Skeletal muscle satellite cell (primary cell): ENCODE data around the gene RTKN2.

Experiments used
- H3K27me3 ChIP-seq: 2 replicates; pipeline ENCODE4 v1.7.0; 2013; ENCODE audit warnings: low read length; ENCODE audit not compliant: control insufficient read depth, insufficient read depth
- H3K36me3 ChIP-seq: 2 replicates; pipeline ENCODE4 v1.7.0; 2013; ENCODE audit warnings: mild to moderate bottlenecking, control low read depth, low read length; ENCODE audit not compliant: insufficient read depth
- H3K4me1 ChIP-seq: 2 replicates; pipeline ENCODE4 v1.7.0; 2013; ENCODE audit warnings: low read length; ENCODE audit not compliant: control insufficient read depth, insufficient read depth
- H3K4me2 ChIP-seq: 2 replicates; pipeline ENCODE4 v1.7.0; 2013; ENCODE audit warnings: mild to moderate bottlenecking, low read length
- H3K4me3 ChIP-seq: 2 replicates; pipeline ENCODE4 v1.7.0; 2013; ENCODE audit warnings: low read length
- H3K9ac ChIP-seq: 2 replicates; pipeline ENCODE4 v1.7.0; 2013; ENCODE audit warnings: mild to moderate bottlenecking, low read depth, low read length, moderate library complexity
- H3K9me3 ChIP-seq: replicated peaks from 2 replicates; pipeline ENCODE4 v1.7.0; 2013; ENCODE audit warnings: mild to moderate bottlenecking, control low read depth, low read length

RTKN2 gene

DNA sequence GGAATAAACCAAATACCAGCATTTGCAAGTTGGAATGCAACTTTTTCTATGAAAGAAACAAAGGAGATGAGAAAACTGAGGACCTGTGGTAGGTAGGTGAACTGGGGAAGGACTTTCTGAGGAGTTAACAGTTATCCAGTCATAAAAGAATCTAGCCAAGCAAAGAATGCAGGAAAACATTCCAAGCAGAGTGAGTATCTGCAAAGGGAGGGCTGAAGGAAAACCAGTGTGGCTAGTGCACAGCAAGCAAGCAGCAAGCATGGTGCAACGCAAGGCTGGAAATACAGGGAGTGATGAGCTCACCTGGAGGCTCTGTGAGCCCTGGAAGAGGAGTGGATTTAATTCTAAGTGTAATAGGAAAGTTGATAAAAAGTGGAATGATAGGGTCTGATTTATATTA is 44.0 kb downstream of the RTKN2 start:
- no peaks in the 10 kb centered on the region for H3K36me3 ChIP-seq
- H3K4me1 ChIP-seq, result peaks cover 4% of the 10 kb centered on the region
- no peak overlapping the region for H3K4me3 ChIP-seq
- no peaks in the 10 kb centered on the region for H3K9me3 ChIP-seq
- H3K9ac ChIP-seq, result no peak overlapping the region
- H3K4me2 ChIP-seq, result no peak overlapping the region
- no peaks in the 10 kb centered on the region for H3K27me3 ChIP-seq

DNA sequence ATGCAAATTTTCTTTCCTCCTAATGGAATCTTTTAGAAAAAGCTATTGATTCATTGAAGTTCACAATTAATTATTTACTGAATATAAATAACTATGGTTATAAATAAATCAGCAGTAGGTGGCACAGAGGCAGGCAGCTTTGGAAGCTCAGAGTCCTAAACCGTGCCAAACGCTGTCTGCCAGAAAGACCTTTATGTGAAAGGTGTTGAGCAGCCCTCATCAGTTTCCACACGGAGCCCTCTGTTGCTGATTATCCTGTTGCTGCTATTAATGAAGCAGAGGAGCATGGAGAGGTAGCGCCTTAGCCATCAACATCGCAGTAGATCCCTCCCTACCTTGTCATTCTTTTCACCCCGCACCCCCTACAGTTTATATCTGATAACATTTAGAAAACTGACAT is 51.0 kb downstream of the RTKN2 start:
- H3K36me3 ChIP-seq, result no peaks in the 10 kb centered on the region
- H3K9ac ChIP-seq, result no peak overlapping the region
- H3K27me3 ChIP-seq, result no peaks in the 10 kb centered on the region
- no peaks in the 10 kb centered on the region for H3K9me3 ChIP-seq
- H3K4me1 ChIP-seq, result no peaks in the 10 kb centered on the region
- H3K4me3 ChIP-seq, result no peak overlapping the region
- no peak overlapping the region for H3K4me2 ChIP-seq

DNA sequence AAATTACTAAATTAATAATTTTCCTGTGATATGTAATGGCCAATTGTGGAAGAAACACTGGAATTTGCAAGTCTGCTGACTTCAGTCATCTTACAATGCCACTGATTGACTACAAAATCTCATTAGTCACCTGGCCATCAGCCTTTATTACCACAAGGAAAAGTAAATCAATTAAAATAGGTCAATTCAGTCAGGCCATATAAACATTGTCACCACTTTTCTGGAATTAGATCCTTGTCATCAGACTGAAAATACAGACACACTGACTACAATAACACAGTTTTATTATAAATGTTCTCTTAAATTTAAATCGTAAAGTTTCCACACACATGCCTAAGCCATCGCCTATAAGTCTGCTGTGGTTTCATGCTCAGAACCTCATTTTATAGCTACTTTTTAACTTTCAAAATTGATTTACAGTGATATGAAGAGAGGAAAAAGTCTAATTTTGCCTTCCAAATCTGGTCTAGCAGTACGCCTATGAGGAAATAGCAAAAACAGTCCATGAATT is 54.2 kb downstream of the RTKN2 start:
- Histone ChIP-seq H3K27me3 (no peaks in the 10 kb centered on the region), H3K9me3 (no peaks in the 10 kb centered on the region), H3K4me3 (no peak overlapping the region), H3K4me2 (no peak overlapping the region), H3K9ac (no peak overlapping the region), H3K4me1 (no peaks in the 10 kb centered on the region), H3K36me3 (no peaks in the 10 kb centered on the region)

DNA sequence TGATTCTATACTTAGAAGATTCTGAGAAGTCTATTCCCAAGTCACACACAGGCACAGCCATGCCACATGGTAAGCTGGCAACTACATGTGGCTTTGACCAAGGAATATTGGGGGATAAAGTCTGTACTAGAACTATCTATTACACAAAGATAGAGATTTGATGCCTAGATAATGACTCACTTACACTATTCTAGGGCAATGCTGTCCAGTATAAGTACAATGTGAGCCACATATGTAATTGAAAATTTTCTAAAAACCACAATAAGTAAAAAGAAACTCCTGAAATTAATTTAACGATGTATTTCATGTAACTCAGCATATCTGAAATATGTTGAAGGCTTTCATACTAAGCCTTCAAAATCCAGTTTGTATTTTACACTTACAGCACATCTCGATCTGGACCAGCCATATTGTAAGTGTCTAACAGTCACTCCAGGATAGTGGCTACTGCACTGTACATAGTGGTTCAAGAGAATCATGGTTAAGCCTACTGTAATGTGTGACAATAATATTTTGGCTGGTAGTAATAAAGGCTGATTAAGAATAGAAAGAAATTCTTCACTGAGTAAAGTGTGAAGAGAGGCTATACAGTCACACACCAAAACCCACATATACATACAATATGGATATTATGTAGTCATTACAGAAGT is 62.8 kb downstream of the RTKN2 start:
- no peaks in the 10 kb centered on the region for H3K27me3 ChIP-seq
- no peaks in the 10 kb centered on the region for H3K36me3 ChIP-seq
- no peak overlapping the region for H3K9ac ChIP-seq

DNA sequence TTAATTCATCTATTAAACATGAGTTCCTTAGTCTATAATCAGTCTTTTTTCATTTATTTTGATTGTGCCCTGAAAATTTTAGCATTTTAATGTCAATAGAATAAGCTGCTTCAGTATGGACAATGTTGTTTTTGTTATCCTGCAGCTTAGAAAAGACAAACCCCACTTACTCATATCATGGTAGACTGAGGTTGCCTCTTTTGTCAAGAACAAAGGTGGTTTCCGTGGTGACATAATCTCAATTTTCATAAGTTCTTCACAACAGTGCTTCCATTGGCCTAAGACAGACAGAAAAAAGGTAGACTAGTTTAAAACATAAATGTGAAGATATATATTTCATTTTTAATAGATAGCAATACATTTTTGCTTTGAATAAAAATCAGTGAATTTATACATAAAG is 69.1 kb downstream of the RTKN2 start:
- H3K4me2 ChIP-seq, result no peak overlapping the region
- H3K9ac ChIP-seq, result no peak overlapping the region
- H3K27me3 ChIP-seq, result no peaks in the 10 kb centered on the region
- H3K4me3 ChIP-seq, result no peak overlapping the region
- no peaks in the 10 kb centered on the region for H3K9me3 ChIP-seq
- H3K36me3 ChIP-seq, result no peaks in the 10 kb centered on the region
- no peaks in the 10 kb centered on the region for H3K4me1 ChIP-seq

More for the DNA sequence above, 62.8 kb downstream of the RTKN2 start:
- no peak overlapping the region for H3K4me3 ChIP-seq
- no peaks in the 10 kb centered on the region for H3K9me3 ChIP-seq
- no peak overlapping the region for H3K4me2 ChIP-seq
- no peaks in the 10 kb centered on the region for H3K4me1 ChIP-seq

DNA sequence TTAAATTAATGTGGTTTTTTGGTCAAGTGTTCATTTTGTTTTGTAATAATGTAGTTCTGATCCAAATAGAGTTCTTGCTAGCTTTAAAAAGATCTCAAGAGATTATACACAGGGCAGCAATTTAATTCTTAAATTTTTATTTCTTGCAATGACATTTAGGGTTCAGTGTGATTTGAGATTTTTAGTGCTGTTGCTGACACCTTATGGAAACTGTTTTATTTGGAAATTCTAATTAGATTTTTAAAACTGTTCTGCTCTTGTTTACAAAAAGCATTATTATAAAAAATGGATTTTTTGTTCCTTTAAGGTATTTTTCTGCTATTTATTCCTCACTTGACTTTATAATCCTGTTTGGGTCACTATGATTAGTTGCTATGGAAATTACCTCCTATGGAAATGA is 72.1 kb downstream of the RTKN2 start:
- Histone ChIP-seq H3K9ac (no peak overlapping the region), H3K4me3 (no peak overlapping the region), H3K27me3 (no peaks in the 10 kb centered on the region), H3K9me3 (no peaks in the 10 kb centered on the region), H3K36me3 (no peaks in the 10 kb centered on the region), H3K4me2 (no peak overlapping the region), H3K4me1 (no peaks in the 10 kb centered on the region)

DNA sequence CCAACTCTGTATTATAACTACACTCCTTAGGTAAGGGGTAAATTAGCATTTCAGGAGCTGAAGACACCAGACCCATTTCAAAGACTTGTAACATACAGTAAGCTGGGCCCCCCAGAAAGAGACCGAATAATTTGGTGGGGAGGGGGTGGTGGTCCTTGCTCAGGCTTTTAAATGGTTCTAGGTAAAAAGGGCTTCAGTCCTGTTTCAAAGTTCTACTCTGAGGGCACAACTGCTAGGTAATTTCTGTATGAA is 73.0 kb downstream of the RTKN2 start:
- H3K27me3 ChIP-seq, result no peaks in the 10 kb centered on the region
- no peak overlapping the region for H3K4me2 ChIP-seq
- H3K4me3 ChIP-seq, result no peak overlapping the region
- H3K9ac ChIP-seq, result no peak overlapping the region
- no peaks in the 10 kb centered on the region for H3K36me3 ChIP-seq
- H3K9me3 ChIP-seq, result no peaks in the 10 kb centered on the region
- H3K4me1 ChIP-seq, result no peaks in the 10 kb centered on the region

DNA sequence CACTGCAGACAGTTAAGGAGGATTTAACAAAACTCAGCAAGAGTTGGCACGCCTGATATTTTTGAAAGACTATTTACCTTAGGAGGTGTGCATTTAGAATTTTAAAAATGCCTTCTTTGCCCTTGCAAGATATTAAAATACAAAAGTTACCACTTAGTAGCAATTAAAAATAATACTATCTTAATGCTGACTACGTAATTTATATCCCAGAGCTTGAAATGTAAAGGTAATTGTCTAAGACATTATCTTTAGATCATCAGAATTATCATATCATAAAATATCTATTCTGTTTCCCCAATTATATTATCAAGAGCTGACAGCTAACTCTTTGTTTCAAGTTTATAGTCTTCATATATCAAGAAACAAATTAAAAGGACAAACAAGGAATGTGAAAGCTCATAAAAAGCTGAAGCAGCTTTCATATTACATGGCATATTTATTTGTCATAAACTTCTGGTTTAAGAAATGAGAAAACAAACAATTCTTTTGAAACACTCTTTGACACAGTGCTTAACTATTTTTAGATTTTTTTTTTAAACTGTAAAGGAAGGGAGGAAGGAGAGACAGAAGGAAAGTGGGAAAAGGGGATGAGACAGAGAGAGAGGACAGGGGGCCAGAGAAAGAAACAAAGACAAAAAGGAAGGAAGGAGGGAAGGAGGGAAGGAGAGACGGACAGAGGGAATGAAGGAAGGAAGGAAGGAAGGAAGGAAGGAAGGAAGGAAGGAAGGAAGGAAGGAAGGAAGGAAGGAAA is 73.5 kb downstream of the RTKN2 start:
- Histone ChIP-seq H3K4me3 (no peak overlapping the region), H3K9ac (no peak overlapping the region), H3K4me2 (no peak overlapping the region), H3K36me3 (no peaks in the 10 kb centered on the region), H3K9me3 (no peaks in the 10 kb centered on the region), H3K27me3 (no peaks in the 10 kb centered on the region), H3K4me1 (no peaks in the 10 kb centered on the region)

DNA sequence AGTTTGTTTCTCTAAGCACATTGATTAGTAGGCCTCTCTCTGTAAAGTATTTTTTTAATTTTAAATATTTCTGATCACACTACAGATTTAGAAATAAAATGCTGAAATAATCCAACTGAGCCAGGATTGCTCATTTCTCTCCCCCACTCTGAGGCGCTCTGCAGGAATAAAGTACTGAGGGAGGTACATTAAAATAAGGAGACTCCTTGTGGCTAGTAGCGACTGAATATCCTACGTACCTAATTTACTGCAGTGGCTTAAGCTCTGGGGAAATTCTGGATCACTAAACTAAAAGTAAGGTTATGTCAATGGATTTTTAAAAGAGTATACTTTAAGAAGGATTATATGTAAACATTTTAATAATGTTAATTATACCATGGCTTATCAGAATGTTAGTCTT is 75.2 kb downstream of the RTKN2 start:
- Histone ChIP-seq H3K4me3 (no peak overlapping the region), H3K9ac (no peak overlapping the region), H3K36me3 (no peaks in the 10 kb centered on the region), H3K4me1 (no peaks in the 10 kb centered on the region), H3K9me3 (no peaks in the 10 kb centered on the region), H3K4me2 (no peak overlapping the region), H3K27me3 (no peaks in the 10 kb centered on the region)

DNA sequence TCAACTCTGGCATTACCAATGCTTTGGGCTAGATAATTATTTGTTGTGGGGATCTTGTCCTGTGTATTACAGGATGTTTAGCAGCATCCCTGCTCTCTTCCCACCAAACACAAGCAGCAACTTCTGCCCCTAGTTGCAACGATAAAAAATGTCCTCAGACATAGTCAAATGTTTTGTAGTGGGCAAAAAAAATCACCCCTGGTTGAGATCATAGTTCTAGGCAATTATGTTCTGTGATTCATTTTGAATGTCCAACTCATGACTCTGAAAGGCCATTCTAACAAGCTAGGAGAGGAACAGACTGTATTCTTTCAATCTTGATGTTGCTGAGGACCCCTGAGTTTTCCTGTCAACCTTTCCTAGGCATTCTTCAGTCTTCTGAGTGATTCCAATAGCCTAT is 79.5 kb downstream of the RTKN2 start:
- Histone ChIP-seq H3K4me3 (no peak overlapping the region), H3K9ac (no peak overlapping the region), H3K9me3 (no peaks in the 10 kb centered on the region), H3K36me3 (no peaks in the 10 kb centered on the region), H3K27me3 (no peaks in the 10 kb centered on the region), H3K4me1 (no peaks in the 10 kb centered on the region), H3K4me2 (no peak overlapping the region)

DNA sequence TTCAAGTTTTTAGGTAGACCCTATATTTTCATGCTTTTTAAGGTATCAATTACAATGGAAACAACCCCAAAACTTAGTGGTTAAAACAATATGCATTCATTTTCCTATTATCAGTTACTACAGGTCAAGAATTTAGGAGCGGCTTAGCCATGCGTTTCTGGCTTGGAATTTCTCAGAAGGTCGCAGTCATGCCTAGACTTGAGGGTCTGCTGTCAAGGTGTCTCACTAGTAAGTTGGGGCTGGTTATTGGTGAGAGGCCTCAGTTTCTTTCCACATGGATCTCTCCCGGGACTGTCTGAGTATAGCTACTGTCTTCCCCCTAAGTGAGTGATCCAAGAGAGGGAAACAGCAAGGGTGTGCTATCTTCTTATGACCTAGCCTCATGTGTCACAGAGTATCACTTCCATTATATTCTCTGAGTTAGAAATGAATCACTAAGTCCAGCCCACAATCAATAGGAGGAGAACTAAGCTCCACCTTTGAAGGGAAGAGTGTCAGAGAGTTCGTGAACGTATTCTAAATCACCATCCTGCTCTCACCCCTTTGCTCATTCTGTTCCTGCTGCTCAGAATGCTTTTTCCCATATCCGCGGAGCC is 80.5 kb downstream of the RTKN2 start:
- Histone ChIP-seq H3K4me1 (no peaks in the 10 kb centered on the region), H3K27me3 (no peaks in the 10 kb centered on the region), H3K9me3 (no peaks in the 10 kb centered on the region), H3K36me3 (no peaks in the 10 kb centered on the region), H3K4me2 (no peak overlapping the region), H3K9ac (no peak overlapping the region), H3K4me3 (no peak overlapping the region)
